Trophoblast cell (in vitro differentiated cells and primary cell): Measurements from ENCODE around the gene VPS13D.

Experiments
- DNase-seq, 2 donors: peaks; one replicate each; pipeline ENCODE4 v3.0.0-alpha.2; 2016
- H2AFZ ChIP-seq: 2 replicates; pipeline ENCODE4 v1.6.1; 2013; ENCODE audit warnings: low read length, moderate library complexity, mild to moderate bottlenecking; ENCODE audit not compliant: insufficient read depth, poor library complexity
- H2AK5ac ChIP-seq: 2 replicates; pipeline ENCODE4 v1.6.1; 2013; ENCODE audit warnings: mild to moderate bottlenecking, low read length
- H2BK120ac ChIP-seq: 2 replicates; pipeline ENCODE4 v1.6.1; 2013; ENCODE audit warnings: low read length, mild to moderate bottlenecking, moderate library complexity; ENCODE audit not compliant: insufficient read depth, poor library complexity
- H2BK12ac ChIP-seq: 2 replicates; pipeline ENCODE4 v1.6.1; 2013; ENCODE audit warnings: mild to moderate bottlenecking, low read length, moderate library complexity
- H2BK5ac ChIP-seq: 2 replicates; pipeline ENCODE4 v1.6.1; 2013; ENCODE audit warnings: low read length, low read depth, moderate library complexity, mild to moderate bottlenecking; ENCODE audit not compliant: poor library complexity
- H3K14ac ChIP-seq: 2 replicates; pipeline ENCODE4 v1.6.1; 2013; ENCODE audit warnings: mild to moderate bottlenecking, low read length
- H3K18ac ChIP-seq: 2 replicates; pipeline ENCODE4 v1.6.1; 2013; ENCODE audit warnings: mild to moderate bottlenecking, low read length
- H3K23ac ChIP-seq: 2 replicates; pipeline ENCODE4 v1.6.1; 2013; ENCODE audit warnings: low read length
- H3K27ac ChIP-seq: 2 replicates; pipeline ENCODE4 v1.5.1; 2013; ENCODE audit warnings: low read depth, mild to moderate bottlenecking, inconsistent platforms, low read length, moderate library complexity
- H3K27me3 ChIP-seq: 2 replicates; pipeline ENCODE4 v1.6.1; 2013; ENCODE audit warnings: inconsistent platforms, mild to moderate bottlenecking, low read length, moderate library complexity; ENCODE audit not compliant: insufficient read depth
- H3K36me3 ChIP-seq, 2 experiments: 1 replicate in 1 of 2; 2 replicates in 1 of 2; pipeline ENCODE4 v1.6.1; 2013; ENCODE audit warnings: low read length in 2 of 2, mild to moderate bottlenecking in 2 of 2, moderate library complexity in 1 of 2; ENCODE audit not compliant: insufficient read depth in 2 of 2, control insufficient read depth in 1 of 2
- H3K4ac ChIP-seq: 2 replicates; pipeline ENCODE4 v1.6.1; 2013; ENCODE audit warnings: low read depth, mild to moderate bottlenecking, low read length, moderate library complexity
- H3K4me1 ChIP-seq, 2 experiments: 1 replicate in 1 of 2; 2 replicates in 1 of 2; pipeline ENCODE4 v1.6.1; 2013; ENCODE audit warnings: low read length in 2 of 2, mild to moderate bottlenecking in 2 of 2, moderate library complexity in 1 of 2; ENCODE audit not compliant: insufficient read depth in 2 of 2, control insufficient read depth in 1 of 2
- H3K4me2 ChIP-seq: 2 replicates; pipeline ENCODE4 v1.6.1; 2013; ENCODE audit warnings: inconsistent platforms, mild to moderate bottlenecking, low read length, moderate library complexity
- H3K4me3 ChIP-seq: 2 replicates; pipeline ENCODE4 v1.5.1; 2013; ENCODE audit warnings: mild to moderate bottlenecking, low read depth, low read length, inconsistent platforms
- H3K79me1 ChIP-seq: one replicate; pipeline ENCODE4 v1.6.1; 2013; ENCODE audit warnings: low read length
- H3K79me2 ChIP-seq: 2 replicates; pipeline ENCODE4 v1.6.1; 2013; ENCODE audit warnings: low read length, mild to moderate bottlenecking; ENCODE audit not compliant: control insufficient read depth, insufficient read depth, poor library complexity
- H3K9ac ChIP-seq: 2 replicates; pipeline ENCODE4 v1.6.1; 2013; ENCODE audit warnings: mild to moderate bottlenecking, low read length
- H3K9me3 ChIP-seq: 2 replicates; pipeline ENCODE4 v1.6.1; 2013; ENCODE audit warnings: low read depth, mild to moderate bottlenecking, control low read depth, inconsistent platforms, low read length; ENCODE audit not compliant: insufficient read depth
- H4K12ac ChIP-seq: 2 replicates; pipeline ENCODE4 v1.6.1; 2013; ENCODE audit warnings: low read depth, mild to moderate bottlenecking, low read length, moderate library complexity
- H4K8ac ChIP-seq: 2 replicates; pipeline ENCODE4 v1.6.1; 2013; ENCODE audit warnings: low read depth, mild to moderate bottlenecking, low read length, moderate library complexity
- H4K91ac ChIP-seq: one replicate; pipeline ENCODE4 v1.6.1; 2013; ENCODE audit warnings: low read depth, mild to moderate bottlenecking, low read length, moderate library complexity
- WGBS: extraction: QIAGEN DNeasy Blood & Tissue Kit; methylation state at CpG from one replicate; pipeline ENCODE4 v1.1.7; 2013; ENCODE audit warnings: missing lambda C conversion rate; ENCODE audit not compliant: insufficient read length, insufficient coverage; ENCODE audit errors: extremely low coverage; 5-methylcytosine and 5-hydroxymethylcytosine counted together

VPS13D gene

DNA sequence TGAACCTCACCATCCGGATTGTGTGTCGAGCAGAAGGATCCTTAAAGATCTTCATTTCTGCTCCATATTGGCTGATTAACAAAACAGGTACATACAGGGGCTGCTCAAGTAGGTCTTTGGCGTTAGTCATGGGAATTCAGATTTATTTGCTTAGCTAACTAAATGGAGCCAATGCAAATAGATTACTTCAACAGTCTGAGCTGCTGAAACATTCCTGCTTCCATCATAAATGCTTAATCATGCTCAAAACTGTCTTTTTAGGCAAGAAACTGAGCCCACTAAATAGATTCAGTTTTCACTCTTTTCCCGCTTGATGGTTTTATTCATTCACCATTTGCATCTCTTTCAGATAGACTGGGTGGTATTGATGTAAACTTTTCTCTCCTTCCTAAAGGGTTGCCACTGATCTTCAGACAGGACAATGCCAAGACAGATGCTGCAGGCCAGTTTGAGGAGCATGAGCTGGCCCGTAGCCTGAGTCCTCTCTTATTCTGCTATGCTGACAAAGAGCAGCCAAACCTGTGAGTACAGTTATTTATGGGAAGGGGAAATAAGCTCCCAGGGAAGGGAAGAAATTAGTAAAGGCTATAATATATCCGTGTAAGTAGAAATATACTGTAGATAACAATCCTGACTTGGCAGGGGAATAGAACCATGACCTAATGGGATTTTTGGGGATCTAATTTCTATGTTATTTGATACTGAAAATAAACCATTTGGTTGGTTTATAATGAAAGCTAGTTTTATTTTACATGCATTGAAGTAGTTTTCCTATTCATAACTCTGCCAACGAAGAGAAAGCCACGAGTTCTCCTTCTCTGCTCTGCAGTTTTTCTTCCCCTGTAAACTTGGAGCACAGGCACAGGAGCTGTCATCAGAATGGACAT, 126.4 kb downstream of the VPS13D start:
- no peaks in the 10 kb centered on the region for H3K79me1 ChIP-seq
- no peaks in the 10 kb centered on the region for H3K27me3 ChIP-seq
- no peak overlapping the region for H4K91ac ChIP-seq
- H3K79me2 ChIP-seq = no peaks in the 10 kb centered on the region
- H3K36me3 ChIP-seq = peaks cover 8 to 22% of the 10 kb centered on the region in 2 experiments
- no peak overlapping the region for H2AFZ ChIP-seq
- no peak overlapping the region for H3K14ac ChIP-seq
- no peak overlapping the region for H2BK12ac ChIP-seq
- no peaks in the 10 kb centered on the region for H3K9me3 ChIP-seq
- H3K9ac ChIP-seq = no peak overlapping the region
- no peak overlapping the region for H3K18ac ChIP-seq
- H3K4me1 ChIP-seq = no peaks in the 10 kb centered on the region
- no peak overlapping the region for H2BK5ac ChIP-seq
- H4K12ac ChIP-seq = no peak overlapping the region
- DNase-seq = no peak
- no peak overlapping the region for H3K23ac ChIP-seq
- H2AK5ac ChIP-seq = no peak overlapping the region
- no peak overlapping the region for H3K27ac ChIP-seq
- H3K4me2 ChIP-seq = no peak overlapping the region
- no peak overlapping the region for H2BK120ac ChIP-seq
- WGBS = no CpG with 5 or more reads among the region's 8 CpGs
- no peak overlapping the region for H4K8ac ChIP-seq
- no peak overlapping the region for H3K4me3 ChIP-seq
- no peak overlapping the region for H3K4ac ChIP-seq

DNA sequence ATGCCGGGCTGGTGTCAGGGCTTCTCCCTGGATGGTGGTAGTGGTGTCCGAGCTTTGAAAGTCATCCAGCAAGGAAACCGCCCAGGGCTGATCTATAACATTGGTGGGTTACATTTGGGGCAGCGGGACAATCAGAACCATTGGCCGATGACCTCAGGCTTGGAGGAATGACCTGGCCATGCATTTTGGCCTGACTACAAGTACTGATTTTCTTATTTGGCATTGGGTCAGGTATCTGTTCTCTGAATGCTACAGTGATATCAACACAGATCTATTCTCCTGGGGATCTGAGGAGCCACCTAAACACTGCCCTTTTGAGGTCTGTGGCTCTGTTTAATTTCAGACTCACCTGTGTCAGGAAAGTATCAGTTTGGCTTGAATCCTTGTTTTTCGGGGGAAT, 128.7 kb downstream of the VPS13D start:
- Histone ChIP-seq H2BK12ac (no peak overlapping the region), H3K4me1 (no peaks in the 10 kb centered on the region)
- no CpG with 5 or more reads among the region's 6 CpGs for WGBS

DNA sequence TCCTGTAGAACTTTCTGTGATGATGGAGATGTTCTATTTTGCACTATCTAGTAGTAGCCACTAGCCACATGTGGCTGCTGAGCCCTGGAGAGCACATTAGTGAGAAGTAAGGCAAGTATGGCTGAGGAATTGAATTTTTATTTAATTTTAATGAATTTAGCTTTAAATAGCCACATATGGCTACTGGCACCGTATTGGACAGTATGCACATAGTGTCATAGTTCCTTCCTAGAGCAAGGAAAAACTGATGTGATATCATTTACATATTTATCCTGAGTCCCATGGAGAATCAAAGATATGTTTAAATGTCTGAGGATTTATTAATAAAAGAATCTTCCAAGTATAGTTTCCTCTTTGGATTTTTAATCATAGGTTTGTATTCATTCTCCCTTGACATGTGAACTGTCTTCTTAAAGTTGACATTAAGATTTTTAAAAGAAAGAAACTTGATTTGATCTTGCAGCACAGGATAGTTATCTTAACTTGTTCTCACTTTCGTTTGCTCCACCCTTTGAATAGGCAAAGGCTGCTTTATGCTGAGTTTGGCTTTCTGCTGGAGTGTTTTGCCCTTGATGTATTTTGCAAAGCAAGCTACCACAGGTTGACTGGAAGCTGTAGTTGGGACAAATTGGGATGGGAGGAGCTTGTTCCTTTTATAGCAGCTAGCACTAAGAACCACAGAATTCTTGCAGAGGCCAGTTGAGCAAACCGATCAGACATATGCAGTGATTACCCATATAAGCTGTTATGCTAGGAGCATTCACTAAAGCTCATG, 129.7 kb downstream of the VPS13D start:
- peak in 1 of 2 donors; percentile 7 for DNase-seq
- Histone ChIP-seq H2AFZ (no peak overlapping the region), H3K36me3 (peaks cover 8 to 27% of the 10 kb centered on the region in 2 experiments), H3K4me2 (no peak overlapping the region), H2AK5ac (no peak overlapping the region), H3K23ac (no peak overlapping the region), H3K9me3 (no peaks in the 10 kb centered on the region), H3K4ac (no peak overlapping the region), H3K27me3 (no peaks in the 10 kb centered on the region), H3K4me1 (no peaks in the 10 kb centered on the region), H3K14ac (no peak overlapping the region), H3K9ac (no peak overlapping the region), H4K8ac (no peak overlapping the region), H4K91ac (no peak overlapping the region), H3K4me3 (no peak overlapping the region), H2BK12ac (no peak overlapping the region), H2BK120ac (no peak overlapping the region), H3K18ac (no peak overlapping the region), H4K12ac (no peak overlapping the region), H3K79me2 (no peaks in the 10 kb centered on the region), H2BK5ac (no peak overlapping the region), H3K79me1 (no peaks in the 10 kb centered on the region), H3K27ac (no peak overlapping the region)
- WGBS = no CpG with 5 or more reads among the region's 3 CpGs

More for the DNA sequence above, 128.7 kb downstream of the VPS13D start:
- H3K23ac ChIP-seq = no peak overlapping the region
- H4K8ac ChIP-seq = no peak overlapping the region
- no peak overlapping the region for H3K4me2 ChIP-seq
- no peak overlapping the region for H3K14ac ChIP-seq
- H3K9ac ChIP-seq = no peak overlapping the region
- H3K9me3 ChIP-seq = no peaks in the 10 kb centered on the region
- H4K12ac ChIP-seq = no peak overlapping the region
- peaks cover 8 to 29% of the 10 kb centered on the region in 2 experiments for H3K36me3 ChIP-seq
- H3K18ac ChIP-seq = no peak overlapping the region
- H2AFZ ChIP-seq = no peak overlapping the region
- no peak overlapping the region for H3K4me3 ChIP-seq
- H2BK120ac ChIP-seq = no peak overlapping the region
- no peaks in the 10 kb centered on the region for H3K79me2 ChIP-seq
- no peak overlapping the region for H2BK5ac ChIP-seq
- no peak overlapping the region for H4K91ac ChIP-seq
- H3K27ac ChIP-seq = no peak overlapping the region
- H2AK5ac ChIP-seq = no peak overlapping the region
- H3K4ac ChIP-seq = no peak overlapping the region
- no peaks in the 10 kb centered on the region for H3K79me1 ChIP-seq
- no peak for DNase-seq
- no peaks in the 10 kb centered on the region for H3K27me3 ChIP-seq

DNA sequence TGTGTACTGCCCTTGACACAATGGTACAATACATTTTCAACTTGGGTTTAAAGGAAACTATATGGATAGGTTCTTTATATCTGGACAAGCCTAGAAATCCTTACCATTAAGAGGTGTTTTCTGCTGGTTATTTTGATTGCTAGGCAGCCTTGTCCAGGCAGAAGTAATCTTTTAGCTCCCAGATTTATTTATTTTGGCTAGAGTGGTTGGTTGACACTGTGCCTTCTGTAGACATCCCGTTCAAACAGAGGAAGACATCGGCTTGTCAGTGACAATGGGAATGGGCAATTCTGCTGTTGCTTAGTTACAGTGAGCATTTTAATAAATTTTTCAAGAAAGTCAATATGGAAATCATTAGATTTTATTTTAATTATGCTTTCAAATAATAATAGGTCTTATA, 138.8 kb downstream of the VPS13D start:
- Histone ChIP-seq H2AFZ (no peak overlapping the region), H4K12ac (no peak overlapping the region), H3K9me3 (no peaks in the 10 kb centered on the region), H3K4me1 (no peaks in the 10 kb centered on the region), H2AK5ac (no peak overlapping the region), H4K8ac (no peak overlapping the region), H3K27ac (no peak overlapping the region), H3K14ac (no peak overlapping the region), H3K4me2 (no peak overlapping the region), H3K27me3 (no peaks in the 10 kb centered on the region), H2BK5ac (no peak overlapping the region), H3K18ac (no peak overlapping the region), H3K79me2 (no peaks in the 10 kb centered on the region), H4K91ac (no peak overlapping the region), H2BK120ac (no peak overlapping the region), H3K36me3 (peaks cover 4 to 8% of the 10 kb centered on the region in 2 experiments), H3K79me1 (no peaks in the 10 kb centered on the region), H2BK12ac (no peak overlapping the region), H3K23ac (no peak overlapping the region), H3K9ac (no peak overlapping the region), H3K4ac (no peak overlapping the region), H3K4me3 (no peak overlapping the region)
- no CpG with 5 or more reads among the region's 2 CpGs for WGBS
- no peak for DNase-seq
